BE2C (cell line): Measurements from ENCODE around the gene CUZD1.

Source experiments
- DNase-seq: peaks from one replicate; pipeline ENCODE4 v3.0.0-alpha.2; 2020
- H3K27me3 ChIP-seq: fragments of 250-450 bp; sonication (Bioruptor Pico); 2 replicates; pipeline ENCODE4 v1.5.1; 2020; ENCODE audit warnings: mild to moderate bottlenecking
- H3K36me3 ChIP-seq: fragments of 250-450 bp; sonication (Bioruptor Pico); 2 replicates; pipeline ENCODE4 v1.5.1; 2020; ENCODE audit warnings: mild to moderate bottlenecking
- H3K4me1 ChIP-seq: fragments of 250-450 bp; sonication (Bioruptor Pico); 2 replicates; pipeline ENCODE4 v1.5.1; 2020
- H3K4me3 ChIP-seq: 2 replicates; pipeline ENCODE4 v1.5.1; 2011; ENCODE audit warnings: low read depth, low read length
- H3K9me3 ChIP-seq: fragments of 250-450 bp; sonication (Bioruptor Pico); 2 replicates; pipeline ENCODE4 v1.5.1; 2020
- CTCF ChIP-seq: IDR thresholded peaks from 2 replicates; pipeline ENCODE4 v1.5.1; 2012; ENCODE audit warnings: mild to moderate bottlenecking, low read depth, low read length

The CUZD1 gene

DNA sequence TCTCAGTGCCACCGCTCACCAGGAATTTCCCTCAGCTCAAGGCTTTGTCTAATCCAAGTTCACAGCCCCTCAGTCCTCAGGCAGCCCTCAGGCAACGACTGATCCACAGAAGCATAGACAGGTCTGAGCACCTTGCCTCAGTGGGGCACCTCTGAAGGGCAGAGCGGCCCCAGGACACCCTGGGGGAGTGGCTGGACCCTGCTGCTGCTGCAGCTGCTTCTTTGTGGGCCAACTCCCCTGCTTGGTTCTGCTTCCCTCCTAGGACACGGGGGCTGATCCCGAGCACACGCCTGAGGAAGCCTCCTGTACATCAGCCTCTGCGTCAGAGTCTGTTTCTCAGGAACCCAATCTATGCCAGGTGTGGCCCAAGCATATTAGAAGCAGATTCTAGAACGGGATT, 16.2 kb downstream of the CUZD1 start:
- no peaks in the 10 kb centered on the region for H3K4me1 ChIP-seq
- H3K9me3 ChIP-seq = no peaks in the 10 kb centered on the region
- H3K4me3 ChIP-seq = no peak overlapping the region
- H3K36me3 ChIP-seq = no peaks in the 10 kb centered on the region
- no peak for TF ChIP-seq CTCF
- H3K27me3 ChIP-seq = peaks cover 27% of the 10 kb centered on the region
- DNase-seq = no peak

GRCh38 chr10:122828716-122829255, 16.9 kb downstream of the CUZD1 start:
- Histone ChIP-seq H3K9me3 (no peaks in the 10 kb centered on the region), H3K27me3 (peaks cover 30% of the 10 kb centered on the region), H3K4me3 (no peak overlapping the region), H3K4me1 (no peaks in the 10 kb centered on the region), H3K36me3 (no peaks in the 10 kb centered on the region)
- DNase-seq = no peak
- TF ChIP-seq CTCF = no peak

DNA sequence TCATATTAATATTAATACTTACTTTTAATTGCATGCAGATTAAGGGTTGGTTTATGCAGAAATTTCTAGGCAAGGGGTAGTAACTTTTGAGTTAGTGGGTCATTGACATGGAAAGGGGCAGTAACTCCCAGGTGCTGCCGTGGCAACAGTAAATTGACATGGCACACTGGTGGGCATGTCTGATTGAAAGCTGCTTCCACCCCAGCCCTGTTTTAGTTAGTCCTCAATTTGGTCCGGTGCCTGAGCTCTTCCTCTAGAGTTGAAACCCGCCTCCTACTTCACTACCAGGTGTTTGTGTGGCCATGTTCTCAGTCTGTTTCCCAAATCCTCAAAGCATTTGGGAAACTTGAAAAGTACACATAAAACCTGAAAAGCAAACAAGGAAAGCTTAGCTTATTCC, 18.4 kb downstream of the CUZD1 start:
- no peak for DNase-seq
- peaks cover 30% of the 10 kb centered on the region for H3K27me3 ChIP-seq
- H3K36me3 ChIP-seq = no peaks in the 10 kb centered on the region
- no peaks in the 10 kb centered on the region for H3K4me1 ChIP-seq
- no peak for TF ChIP-seq CTCF
- H3K4me3 ChIP-seq = no peak overlapping the region
- H3K9me3 ChIP-seq = no peaks in the 10 kb centered on the region

DNA sequence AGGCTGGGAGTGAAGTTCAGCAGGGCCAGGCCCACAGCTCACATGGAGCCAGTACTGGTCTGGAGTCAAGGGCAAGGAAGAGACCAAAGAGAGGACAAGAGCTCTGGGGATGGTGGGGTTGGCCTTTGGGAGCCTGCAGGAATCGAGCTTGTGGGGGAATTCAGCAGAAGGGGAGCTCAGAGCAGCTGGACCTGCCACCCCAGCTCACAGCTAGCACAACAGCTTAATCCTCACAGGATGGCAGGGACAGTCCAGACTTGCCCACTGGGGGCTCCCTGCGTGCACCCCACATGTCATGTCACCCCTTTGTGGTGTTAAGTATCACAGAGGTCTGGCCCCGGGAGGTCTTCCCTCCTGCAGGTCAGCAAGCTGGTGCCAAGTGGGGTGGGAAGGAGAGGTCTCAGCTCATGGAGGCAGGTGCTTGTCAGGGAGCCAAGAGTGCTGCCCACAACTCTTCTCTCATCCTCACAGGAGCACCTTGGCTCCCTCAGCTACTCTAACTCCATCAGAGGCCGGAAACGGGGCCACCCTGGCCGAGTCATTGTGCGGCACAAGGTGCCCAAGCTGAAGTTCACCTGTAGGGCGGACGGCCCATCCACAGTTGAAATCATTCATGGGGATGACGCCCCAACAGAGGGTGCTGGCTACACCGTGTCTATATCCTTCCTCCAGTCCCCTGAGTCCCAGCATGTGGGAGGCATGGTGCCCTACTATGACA, 22.5 kb downstream of the CUZD1 start:
- Histone ChIP-seq H3K36me3 (no peaks in the 10 kb centered on the region), H3K27me3 (peaks cover 29% of the 10 kb centered on the region), H3K4me3 (no peak overlapping the region), H3K4me1 (no peaks in the 10 kb centered on the region), H3K9me3 (no peaks in the 10 kb centered on the region)
- no peak for DNase-seq
- TF ChIP-seq CTCF = no peak

DNA sequence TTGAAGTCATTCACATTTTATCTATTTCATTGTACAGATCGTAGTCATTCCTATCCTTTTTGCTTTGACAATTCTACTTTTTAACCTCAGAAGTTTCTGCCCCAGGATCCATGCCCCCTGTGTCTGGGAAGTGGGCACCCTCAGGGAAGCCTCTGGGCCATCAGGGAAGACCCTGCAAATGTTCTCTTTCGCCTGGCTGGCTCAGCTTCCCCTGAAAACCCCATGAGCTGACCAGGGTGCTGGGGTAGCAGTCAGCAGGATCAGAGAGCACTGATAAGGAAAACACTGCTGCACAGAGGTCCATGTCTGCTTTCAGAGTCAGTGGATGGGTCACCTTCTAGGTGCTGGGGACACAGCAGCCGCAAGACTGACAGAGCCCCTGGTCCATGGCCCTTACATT, 23.8 kb downstream of the CUZD1 start:
- Histone ChIP-seq H3K9me3 (no peaks in the 10 kb centered on the region), H3K4me1 (no peaks in the 10 kb centered on the region), H3K4me3 (no peak overlapping the region), H3K27me3 (peaks cover 21% of the 10 kb centered on the region), H3K36me3 (no peaks in the 10 kb centered on the region)
- no peak for TF ChIP-seq CTCF
- no peak for DNase-seq

DNA sequence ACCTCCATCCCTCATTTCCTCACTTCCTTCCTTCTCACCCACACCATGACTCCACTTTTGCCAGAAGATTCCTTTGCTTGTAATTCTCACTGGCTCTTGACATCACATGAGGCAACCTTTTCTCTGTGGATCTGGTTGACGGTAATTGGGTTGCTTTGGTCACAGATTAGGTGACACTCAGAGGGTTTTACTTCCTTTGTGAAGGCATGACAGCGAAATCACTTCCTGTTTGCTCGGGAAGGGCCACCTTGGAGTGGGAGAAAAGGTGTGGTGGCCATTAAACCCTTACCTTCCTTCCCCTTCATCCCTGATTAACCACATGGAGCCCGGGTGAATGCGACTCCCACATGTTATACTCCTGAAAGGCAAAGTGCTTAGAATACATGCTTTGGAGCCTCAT, 30.2 kb downstream of the CUZD1 start:
- Histone ChIP-seq H3K4me1 (no peaks in the 10 kb centered on the region), H3K36me3 (no peaks in the 10 kb centered on the region), H3K4me3 (no peak overlapping the region), H3K27me3 (no peaks in the 10 kb centered on the region), H3K9me3 (no peaks in the 10 kb centered on the region)
- TF ChIP-seq CTCF = no peak
- DNase-seq = no peak
